Measurements from ENCODE around the gene CFAP210. TPM values are rescaled to one million over a fixed set of nuclear protein-coding genes. Genes with fewer than 3 reads are reported as not detected.

CFAP210 gene
- total RNA-seq, 1 experiment from 2014 or later, result not detected

DNA sequence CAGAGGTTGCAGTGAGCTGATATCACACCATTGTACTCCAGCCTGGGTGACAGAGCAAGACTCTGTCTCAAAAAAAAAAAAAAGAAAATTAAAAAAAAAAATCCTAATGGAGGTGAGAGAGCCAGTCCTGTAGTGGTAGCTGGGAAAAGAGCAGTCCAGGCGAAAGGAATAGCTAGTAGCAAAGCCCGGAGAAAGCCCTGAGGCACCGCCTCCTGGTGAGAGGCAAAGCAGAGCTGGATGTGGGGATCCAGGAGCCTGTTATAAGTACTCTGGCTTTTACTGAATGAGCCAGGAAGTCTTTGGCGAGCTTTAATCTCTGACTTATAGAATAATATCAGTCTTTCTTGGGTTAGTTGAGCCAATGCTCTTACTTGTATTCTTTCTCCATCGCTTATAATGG, 32.9 kb upstream of the CFAP210 start:
- no TSS peak for BruUV-seq (replicated peaks)
- Histone ChIP-seq H3K79me2 (ENCODE audit: insufficient read depth, low read length) (no peaks in the 10 kb centered on the region), H3K9ac (ENCODE audit: low read length) (no peak overlapping the region), H3K4me3 (replicated peaks in 1 of 2; ENCODE audit: low read depth in 1 of 2, low read length in 2 of 2) (no peak overlapping the region), H3K4me1 (ENCODE audit: control insufficient read depth in 1 of 2, insufficient read depth in 2 of 2, low read length in 2 of 2) (peaks cover 0 to 6% of the 10 kb centered on the region in 2 experiments; a peak in 1 of 4 replicates), H3K36me3 (ENCODE audit: control insufficient read depth in 1 of 2, insufficient read depth in 2 of 2, low read length in 2 of 2) (no peaks in the 10 kb centered on the region), H3K4me2 (ENCODE audit: low read length) (no peak overlapping the region), H3K9me2 (ENCODE audit: insufficient read depth) (no peaks in the 10 kb centered on the region), H3K27me3 (ENCODE audit: insufficient read depth, low read length) (no peaks in the 10 kb centered on the region), H2AFZ (ENCODE audit: low read depth, low read length, poor library complexity, severe bottlenecking) (no peak overlapping the region), H4K20me1 (ENCODE audit: insufficient read depth) (no peaks in the 10 kb centered on the region), H3K27ac (ENCODE audit: low read depth, low read length) (no peak overlapping the region), H3K9me3 (ENCODE audit: control insufficient read depth in 1 of 2, insufficient read depth in 1 of 2, low read depth in 1 of 2, low read length in 2 of 2) (no peaks in the 10 kb centered on the region)
- intact Hi-C loops (cut with micrococcal nuclease), result no loop called here
- DNase-seq (ENCODE audit: low read depth, low spot score) (no peak), ATAC-seq (no peak)
- POLR2A ChIA-PET, result no interaction called here
- CTCF ChIA-PET, result no interaction called here
- no peak for TF ChIP-seq ELF1 (IDR thresholded peaks at IDR 0.05; ENCODE audit: borderline replicate concordance, low read depth)
- TF ChIP-seq ZNF274 (IDR thresholded peaks at IDR 0.05; ENCODE audit: low read depth, low read length), result no peak
- TF ChIP-seq EGR1 (IDR thresholded peaks at IDR 0.05; ENCODE audit: low read depth), result no peak
- TF ChIP-seq YY1 (IDR thresholded peaks at IDR 0.05; ENCODE audit: extremely low read depth, insufficient replicate concordance, low read depth, low read length), result no peak
- TF ChIP-seq TCF7L2 (IDR thresholded peaks at IDR 0.05; ENCODE audit: borderline replicate concordance, extremely low read depth, insufficient read depth, insufficient read length), result no peak
- TF ChIP-seq SRF (IDR thresholded peaks at IDR 0.05; ENCODE audit: low read depth), result no peak
- RAD21 ChIA-PET (ENCODE audit: low non-redundant PET in 1 of 2, low total read pairs in 2 of 2, uncharacterized antibody in 2 of 2, unreplicated experiment in 2 of 2), result no interaction called here

DNA sequence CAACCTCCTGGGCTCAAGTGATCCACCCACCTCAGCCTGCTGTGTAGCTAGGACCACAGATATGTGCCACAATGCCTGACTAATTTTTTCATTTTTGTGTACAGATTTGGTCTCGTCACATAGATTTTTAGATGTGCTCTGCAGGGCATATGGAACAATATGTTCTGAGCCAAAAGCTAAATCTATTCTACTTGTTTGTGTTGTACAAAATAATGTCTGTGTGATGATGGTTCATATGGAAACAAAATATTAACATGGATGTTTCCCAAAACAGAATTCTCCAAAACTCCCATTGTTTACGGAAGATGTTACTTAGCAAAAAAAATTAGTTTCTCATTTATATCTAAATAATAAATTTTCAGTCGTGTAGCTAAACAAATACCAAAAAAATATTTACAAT, 26.8 kb upstream of the CFAP210 start:
- ATAC-seq, result no peak
- H3K27me3 ChIP-seq (ENCODE audit: insufficient read depth, low read length), result no peaks in the 10 kb centered on the region
- H2AFZ ChIP-seq (ENCODE audit: low read depth, low read length, poor library complexity, severe bottlenecking), result no peak overlapping the region
- no peaks in the 10 kb centered on the region for H3K36me3 ChIP-seq (ENCODE audit: control insufficient read depth in 1 of 2, insufficient read depth in 2 of 2, low read length in 2 of 2)
- no peak overlapping the region for H3K9ac ChIP-seq (ENCODE audit: low read length)
- H3K79me2 ChIP-seq (ENCODE audit: insufficient read depth, low read length), result no peaks in the 10 kb centered on the region
- no peak overlapping the region for H3K27ac ChIP-seq (ENCODE audit: low read depth, low read length)
- no TSS peak for BruUV-seq (replicated peaks)
- H3K4me1 ChIP-seq (ENCODE audit: control insufficient read depth in 1 of 2, insufficient read depth in 2 of 2, low read length in 2 of 2), result no peaks in the 10 kb centered on the region
- H3K4me3 ChIP-seq (replicated peaks in 1 of 2; ENCODE audit: low read depth in 1 of 2, low read length in 2 of 2), result no peak overlapping the region
- H4K20me1 ChIP-seq (ENCODE audit: insufficient read depth), result no peaks in the 10 kb centered on the region
- H3K9me3 ChIP-seq (ENCODE audit: control insufficient read depth in 1 of 2, insufficient read depth in 1 of 2, low read depth in 1 of 2, low read length in 2 of 2), result no peaks in the 10 kb centered on the region
- no peak overlapping the region for H3K4me2 ChIP-seq (ENCODE audit: low read length)
- TF ChIP-seq TCF7L2 (IDR thresholded peaks at IDR 0.05; ENCODE audit: borderline replicate concordance, extremely low read depth, insufficient read depth, insufficient read length) (no peak), SP1 (IDR thresholded peaks at IDR 0.05; ENCODE audit: low read depth) (no peak), RAD21 (IDR thresholded peaks at IDR 0.05; ENCODE audit: low read depth) (no peak), SIN3A (IDR thresholded peaks at IDR 0.05; ENCODE audit: low read depth) (no peak), CEBPB (IDR thresholded peaks at IDR 0.05; ENCODE audit: low read depth) (no peak), SRF (IDR thresholded peaks at IDR 0.05; ENCODE audit: low read depth) (no peak), CBX3 (IDR thresholded peaks at IDR 0.05; ENCODE audit: low read depth) (no peak), ZNF274 (IDR thresholded peaks at IDR 0.05; ENCODE audit: low read depth, low read length) (no peak), ZFX (IDR thresholded peaks at IDR 0.05) (no peak), POLR2AphosphoS5 (IDR thresholded peaks at IDR 0.05; ENCODE audit: low read depth, low read length) (no peak), EZH2 (IDR thresholded peaks at IDR 0.05) (no peak), EZH2phosphoT487 (IDR thresholded peaks at IDR 0.05; ENCODE audit: borderline replicate concordance) (no peak), EGR1 (IDR thresholded peaks at IDR 0.05; ENCODE audit: low read depth) (no peak)
- TF ChIP-seq, protein P1, sequence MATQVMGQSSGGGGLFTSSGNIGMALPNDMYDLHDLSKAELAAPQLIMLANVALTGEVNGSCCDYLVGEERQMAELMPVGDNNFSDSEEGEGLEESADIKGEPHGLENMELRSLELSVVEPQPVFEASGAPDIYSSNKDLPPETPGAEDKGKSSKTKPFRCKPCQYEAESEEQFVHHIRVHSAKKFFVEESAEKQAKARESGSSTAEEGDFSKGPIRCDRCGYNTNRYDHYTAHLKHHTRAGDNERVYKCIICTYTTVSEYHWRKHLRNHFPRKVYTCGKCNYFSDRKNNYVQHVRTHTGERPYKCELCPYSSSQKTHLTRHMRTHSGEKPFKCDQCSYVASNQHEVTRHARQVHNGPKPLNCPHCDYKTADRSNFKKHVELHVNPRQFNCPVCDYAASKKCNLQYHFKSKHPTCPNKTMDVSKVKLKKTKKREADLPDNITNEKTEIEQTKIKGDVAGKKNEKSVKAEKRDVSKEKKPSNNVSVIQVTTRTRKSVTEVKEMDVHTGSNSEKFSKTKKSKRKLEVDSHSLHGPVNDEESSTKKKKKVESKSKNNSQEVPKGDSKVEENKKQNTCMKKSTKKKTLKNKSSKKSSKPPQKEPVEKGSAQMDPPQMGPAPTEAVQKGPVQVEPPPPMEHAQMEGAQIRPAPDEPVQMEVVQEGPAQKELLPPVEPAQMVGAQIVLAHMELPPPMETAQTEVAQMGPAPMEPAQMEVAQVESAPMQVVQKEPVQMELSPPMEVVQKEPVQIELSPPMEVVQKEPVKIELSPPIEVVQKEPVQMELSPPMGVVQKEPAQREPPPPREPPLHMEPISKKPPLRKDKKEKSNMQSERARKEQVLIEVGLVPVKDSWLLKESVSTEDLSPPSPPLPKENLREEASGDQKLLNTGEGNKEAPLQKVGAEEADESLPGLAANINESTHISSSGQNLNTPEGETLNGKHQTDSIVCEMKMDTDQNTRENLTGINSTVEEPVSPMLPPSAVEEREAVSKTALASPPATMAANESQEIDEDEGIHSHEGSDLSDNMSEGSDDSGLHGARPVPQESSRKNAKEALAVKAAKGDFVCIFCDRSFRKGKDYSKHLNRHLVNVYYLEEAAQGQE (IDR thresholded peaks at IDR 0.05; ENCODE audit: low read depth), result no peak
- TF ChIP-seq, protein P2, sequence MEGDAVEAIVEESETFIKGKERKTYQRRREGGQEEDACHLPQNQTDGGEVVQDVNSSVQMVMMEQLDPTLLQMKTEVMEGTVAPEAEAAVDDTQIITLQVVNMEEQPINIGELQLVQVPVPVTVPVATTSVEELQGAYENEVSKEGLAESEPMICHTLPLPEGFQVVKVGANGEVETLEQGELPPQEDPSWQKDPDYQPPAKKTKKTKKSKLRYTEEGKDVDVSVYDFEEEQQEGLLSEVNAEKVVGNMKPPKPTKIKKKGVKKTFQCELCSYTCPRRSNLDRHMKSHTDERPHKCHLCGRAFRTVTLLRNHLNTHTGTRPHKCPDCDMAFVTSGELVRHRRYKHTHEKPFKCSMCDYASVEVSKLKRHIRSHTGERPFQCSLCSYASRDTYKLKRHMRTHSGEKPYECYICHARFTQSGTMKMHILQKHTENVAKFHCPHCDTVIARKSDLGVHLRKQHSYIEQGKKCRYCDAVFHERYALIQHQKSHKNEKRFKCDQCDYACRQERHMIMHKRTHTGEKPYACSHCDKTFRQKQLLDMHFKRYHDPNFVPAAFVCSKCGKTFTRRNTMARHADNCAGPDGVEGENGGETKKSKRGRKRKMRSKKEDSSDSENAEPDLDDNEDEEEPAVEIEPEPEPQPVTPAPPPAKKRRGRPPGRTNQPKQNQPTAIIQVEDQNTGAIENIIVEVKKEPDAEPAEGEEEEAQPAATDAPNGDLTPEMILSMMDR (IDR thresholded peaks at IDR 0.05 in 2 of 3, conservative IDR thresholded peaks at IDR 0.05 in 1 of 3; ENCODE audit: borderline replicate concordance in 1 of 3, insufficient read depth in 1 of 3, low read depth in 2 of 3, low read length in 2 of 3), result no peak
- no peaks in the 10 kb centered on the region for H3K9me2 ChIP-seq (ENCODE audit: insufficient read depth)
- CTCF ChIA-PET, result no interaction called here
- POLR2A ChIA-PET, result no interaction called here
- RAD21 ChIA-PET (ENCODE audit: low non-redundant PET in 1 of 2, low total read pairs in 2 of 2, uncharacterized antibody in 2 of 2, unreplicated experiment in 2 of 2), result no interaction called here
- intact Hi-C loops (cut with micrococcal nuclease), result no loop called here
- DNase-seq (ENCODE audit: low read depth, low spot score), result no peak

Measured in HCT116 (cell line).